NCI-H2196 treated with DMSO at 0.1 percent for 48 hours (cell line): ENCODE measurements around the gene ACVRL1.

Experiments
- DNase-seq: peaks from one replicate; lab custom pipeline; 2025; ENCODE audit not compliant: unreplicated experiment; lab: John Stamatoyannopoulos, UW

ACVRL1 gene

DNA sequence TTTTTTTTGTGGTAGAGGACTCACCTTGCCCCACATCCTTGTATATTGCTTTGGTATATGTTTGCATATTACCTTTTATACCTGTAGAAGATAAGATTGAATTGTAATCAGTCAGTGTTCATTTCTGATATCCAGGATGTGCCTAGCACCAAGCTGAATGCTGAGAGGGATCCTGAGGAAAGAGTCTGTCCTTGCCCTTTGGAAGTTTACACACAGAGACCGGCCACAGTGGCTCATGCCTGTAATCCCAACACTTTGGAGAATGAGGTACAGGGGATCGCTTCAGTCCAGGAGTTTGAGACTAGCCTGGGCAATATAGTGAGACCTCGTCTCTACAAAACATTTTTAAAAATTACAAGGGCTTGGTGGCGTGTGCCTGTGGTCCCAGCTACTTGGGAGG, 52.6 kb downstream of the ACVRL1 start:
- DNase-seq: no peak

DNA sequence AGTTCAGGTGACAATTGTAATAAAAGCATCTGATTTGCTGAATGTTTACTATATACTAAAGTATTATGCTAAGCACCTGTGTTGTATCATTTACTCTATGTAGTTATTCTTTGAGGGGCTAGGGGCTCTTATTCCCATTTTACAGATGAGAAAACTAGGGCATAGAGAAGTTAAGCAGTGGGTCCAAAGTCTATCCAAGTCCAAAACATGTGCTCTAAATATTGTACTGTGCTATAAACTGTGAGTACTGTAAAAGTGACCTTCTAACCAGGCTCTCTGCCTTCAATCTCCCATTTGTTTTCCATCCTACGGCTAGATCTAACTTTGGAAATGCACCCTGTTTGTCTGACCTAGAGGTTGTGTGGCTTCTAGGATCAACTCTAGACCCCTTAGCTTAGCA, 53.2 kb downstream of the ACVRL1 start:
- no peak for DNase-seq

DNA sequence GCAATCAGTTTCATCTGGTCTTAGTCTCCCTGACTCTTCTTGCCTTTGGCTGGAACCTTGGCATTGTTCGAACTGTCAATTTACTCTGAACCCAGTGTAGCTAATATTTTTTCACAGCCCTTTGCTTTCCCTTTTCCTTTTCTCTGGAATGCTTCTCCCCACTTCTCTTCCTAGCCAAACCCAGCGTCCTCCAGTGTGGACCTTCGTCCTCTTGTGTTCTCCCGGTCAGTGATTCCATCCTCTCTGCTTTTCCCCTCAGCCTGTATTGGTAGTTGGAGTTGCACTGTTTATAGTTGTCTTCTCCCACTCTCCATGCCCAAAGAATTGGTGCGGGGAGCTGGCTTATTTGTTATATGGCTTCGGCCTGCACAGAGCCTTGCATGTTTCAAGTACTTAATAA, 53.6 kb downstream of the ACVRL1 start:
- DNase-seq: no peak

DNA sequence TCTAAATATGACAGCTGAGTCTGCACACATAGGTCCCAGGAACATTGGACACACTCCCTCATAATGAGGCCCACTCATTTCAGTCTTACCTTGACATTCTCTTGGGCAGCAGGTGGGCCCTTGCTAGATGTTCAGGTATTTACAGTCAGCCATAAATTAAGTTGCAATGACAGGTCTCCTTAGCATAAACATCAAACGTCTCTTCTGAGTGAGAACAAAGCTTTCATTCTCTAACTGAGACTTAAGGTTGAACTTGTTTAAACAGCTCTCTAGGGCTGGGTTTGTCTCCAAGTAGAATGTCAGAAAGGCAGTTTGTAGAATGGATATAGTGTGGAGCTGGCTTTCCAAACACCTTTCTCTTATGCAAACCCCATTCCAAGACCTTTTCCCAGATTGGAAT, 54.5 kb downstream of the ACVRL1 start:
- no peak for DNase-seq

DNA sequence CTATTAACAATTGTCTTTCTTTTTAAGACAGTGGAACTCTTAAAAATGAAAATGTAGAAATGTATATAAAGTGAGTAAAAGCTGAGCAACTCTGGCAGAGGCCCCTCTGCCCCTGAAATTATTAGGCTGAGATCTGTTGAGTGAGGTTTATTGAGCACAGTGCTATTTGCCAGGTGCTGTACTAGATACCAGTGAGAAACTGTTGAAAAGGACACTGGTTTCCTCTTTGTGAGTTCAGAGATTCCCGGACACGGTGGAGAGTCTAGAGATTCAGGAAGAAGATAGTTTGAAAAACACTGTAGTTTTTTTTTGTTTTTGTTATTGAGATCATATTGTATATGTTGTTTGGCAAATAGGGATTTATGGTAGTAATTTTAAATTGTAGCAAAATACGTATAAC, 55.4 kb downstream of the ACVRL1 start:
- no peak for DNase-seq

DNA sequence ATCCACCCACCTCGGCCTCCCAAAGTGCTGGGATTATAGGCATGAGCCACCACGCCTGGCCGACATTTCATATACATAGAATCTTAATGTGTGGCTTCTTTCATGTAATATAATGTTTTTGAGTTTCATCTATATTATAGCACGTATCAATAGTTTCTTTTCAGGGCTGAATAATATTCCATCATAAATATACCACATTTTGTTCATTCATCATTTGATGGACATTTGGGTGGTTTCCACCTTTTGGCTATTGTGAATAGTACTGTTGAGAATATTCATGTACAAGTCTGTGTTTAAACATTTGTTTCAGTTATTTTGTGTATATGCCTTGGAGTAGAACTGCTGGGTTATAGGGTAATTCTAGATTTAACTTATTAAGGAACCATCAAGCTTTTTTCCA, 56.2 kb downstream of the ACVRL1 start:
- no peak for DNase-seq

DNA sequence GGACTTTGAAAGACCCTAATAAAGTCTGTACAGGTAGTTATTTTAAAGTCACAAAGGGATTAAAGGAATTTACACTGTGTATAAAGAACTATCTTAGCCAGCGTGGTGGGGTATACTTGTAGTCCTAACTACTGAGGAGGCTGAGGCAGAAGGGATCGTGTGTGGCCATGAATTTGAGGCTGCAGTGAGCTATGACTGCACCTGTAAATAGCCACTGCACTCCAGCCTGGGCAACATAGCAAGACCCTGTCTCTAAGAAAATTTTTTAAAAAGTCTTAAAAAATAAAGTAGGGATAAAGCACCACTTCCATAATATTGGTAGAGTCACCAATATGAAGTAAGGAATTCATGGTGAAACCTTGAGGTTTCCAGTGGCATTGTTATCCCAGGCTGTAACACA, 62.3 kb downstream of the ACVRL1 start:
- no peak for DNase-seq

DNA sequence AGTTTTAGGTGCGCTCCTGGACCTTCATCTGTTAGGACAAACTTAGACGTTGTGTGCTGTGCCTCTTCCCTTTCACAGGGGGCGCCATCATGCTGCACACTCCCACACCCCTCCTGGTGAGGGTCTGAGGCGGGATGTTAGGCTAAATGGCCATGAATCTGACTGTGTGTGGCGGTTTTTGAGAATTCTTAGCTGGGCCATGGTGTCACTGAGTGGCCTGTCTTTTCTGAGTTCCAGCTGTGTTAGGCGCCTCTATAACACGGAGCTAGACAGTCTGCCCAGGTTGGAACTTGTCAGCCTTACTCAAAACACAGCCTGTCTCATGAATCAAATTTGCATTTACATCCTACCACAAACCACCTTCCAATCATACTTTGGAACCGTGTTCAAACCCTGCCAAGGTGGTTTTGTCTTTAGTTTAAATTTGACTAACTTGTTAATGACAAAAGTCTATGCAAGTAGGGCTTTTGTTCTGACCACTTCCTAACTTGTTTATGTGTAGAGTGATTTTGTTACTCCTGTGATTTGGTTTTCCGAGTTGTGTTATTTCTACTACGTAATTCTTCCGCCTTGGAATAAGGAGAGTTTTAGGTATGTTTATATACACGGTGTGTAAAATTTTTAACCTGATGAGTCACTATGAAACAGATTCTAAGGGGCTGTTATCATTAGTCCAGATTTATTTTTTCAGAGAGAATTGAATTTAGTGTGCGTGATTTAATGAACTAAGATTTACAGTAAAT, 63.8 kb downstream of the ACVRL1 start:
- DNase-seq: no peak

DNA sequence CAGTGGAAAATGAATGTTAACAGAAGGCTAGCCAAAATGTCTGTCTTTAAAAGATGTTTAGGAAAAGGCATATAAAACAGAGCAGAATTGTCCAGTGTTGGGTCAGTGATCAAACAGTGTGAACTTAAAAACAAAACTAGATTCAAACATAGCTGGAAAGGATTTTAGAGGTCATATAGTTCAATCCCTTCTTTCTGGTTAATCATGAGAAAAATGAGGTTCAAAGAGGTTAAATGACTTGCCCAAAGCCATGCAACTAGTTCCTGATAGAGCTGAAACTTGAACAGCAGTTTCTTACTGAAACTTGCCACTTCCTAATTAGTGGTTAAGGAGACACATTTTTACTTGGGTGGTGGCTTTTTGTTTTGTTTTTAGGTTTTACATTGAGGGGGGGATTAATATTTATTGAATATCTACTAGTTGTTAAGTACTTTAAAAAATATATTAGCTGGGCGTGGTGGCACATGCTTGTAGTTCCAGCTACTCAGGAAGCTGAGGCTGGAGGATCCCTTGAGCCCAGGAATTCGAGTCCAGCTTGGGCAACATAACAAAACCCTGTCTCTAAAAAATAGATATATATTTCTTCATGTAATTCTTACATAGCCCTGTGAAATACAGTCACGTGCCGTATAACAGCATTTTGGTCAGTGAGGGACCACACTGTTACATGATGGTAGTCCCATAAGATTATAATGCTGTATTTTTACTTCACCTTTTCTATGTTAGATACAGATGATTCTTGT, 64.5 kb downstream of the ACVRL1 start:
- DNase-seq: no peak

DNA sequence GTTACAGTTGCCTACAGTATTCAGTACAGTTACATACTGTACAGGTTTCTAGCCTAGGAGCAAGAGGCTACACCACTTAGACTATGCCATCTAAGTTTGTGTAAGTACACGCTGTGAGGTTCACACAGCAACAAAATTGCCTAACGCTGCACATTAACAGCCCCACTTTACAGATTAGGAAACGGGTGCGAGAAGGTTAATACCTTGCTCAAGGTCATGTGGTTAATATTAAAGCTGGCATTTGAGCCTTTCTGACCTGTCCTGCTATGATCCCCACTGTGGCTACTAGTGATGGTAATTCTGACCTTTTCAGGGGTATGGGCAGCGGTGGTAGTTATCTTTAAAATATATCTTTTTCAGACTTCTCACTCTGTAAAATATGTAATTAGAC, 65.1 kb downstream of the ACVRL1 start:
- DNase-seq: no peak

DNA sequence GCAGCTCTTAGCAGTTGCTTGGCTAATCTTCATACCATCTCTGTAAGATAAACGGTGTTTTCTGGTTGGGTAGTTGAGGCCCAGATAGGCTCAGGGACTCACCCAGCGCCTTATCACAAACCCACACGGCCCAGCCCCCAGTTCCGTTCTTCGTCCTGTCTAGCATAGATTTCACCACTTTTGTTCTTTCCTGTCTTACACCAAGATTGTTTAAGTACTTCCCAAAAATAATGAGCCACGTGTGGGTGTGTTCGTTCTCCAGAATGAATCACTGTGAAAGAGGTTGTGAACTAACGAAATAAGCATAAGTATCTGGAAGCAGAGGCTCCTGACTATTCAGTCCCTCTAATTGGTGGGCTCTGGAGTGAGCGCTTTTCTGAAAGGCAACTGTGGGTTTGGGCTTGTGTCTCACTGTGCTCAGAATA, 65.6 kb downstream of the ACVRL1 start:
- DNase-seq: no peak
